ENCODE measurements around the gene GUCY1A1.

Gene GUCY1A1

GRCh38 chr4:155676430-155676825, 9.8 kb downstream of the GUCY1A1 start:
- ATAC-seq = no peak
- TF ChIP-seq CSDC2 (CRISPR knock-in tag; IDR thresholded peaks at IDR 0.05) (no peak), ZFP3 (CRISPR knock-in tag; IDR thresholded peaks at IDR 0.05) (no peak), BACH2 (CRISPR knock-in tag; IDR thresholded peaks at IDR 0.05; ENCODE audit: borderline replicate concordance) (no peak), TOX (CRISPR knock-in tag; IDR thresholded peaks at IDR 0.05; ENCODE audit: borderline replicate concordance) (no peak), RARB (CRISPR knock-in tag; IDR thresholded peaks at IDR 0.05) (no peak), GLIS3 (CRISPR knock-in tag; IDR thresholded peaks at IDR 0.05) (no peak), ZFP30 (CRISPR knock-in tag; IDR thresholded peaks at IDR 0.05) (no peak), CSRNP3 (CRISPR knock-in tag; IDR thresholded peaks at IDR 0.05) (no peak), ZNF8 (CRISPR knock-in tag; IDR thresholded peaks at IDR 0.05) (no peak), ISL1 (CRISPR knock-in tag; IDR thresholded peaks at IDR 0.05) (no peak), ARNTL (CRISPR knock-in tag; IDR thresholded peaks at IDR 0.05; ENCODE audit: borderline replicate concordance, low read depth) (no peak), ZC3H10 (CRISPR knock-in tag; IDR thresholded peaks at IDR 0.05) (no peak), SNAI2 (CRISPR knock-in tag; IDR thresholded peaks at IDR 0.05) (no peak), ZNF70 (CRISPR knock-in tag; IDR thresholded peaks at IDR 0.05) (no peak), TCF4 (CRISPR knock-in tag; IDR thresholded peaks at IDR 0.05; ENCODE audit: borderline replicate concordance) (no peak), TSHZ2 (CRISPR knock-in tag; IDR thresholded peaks at IDR 0.05) (no peak)
- TF ChIP-seq, protein P1, sequence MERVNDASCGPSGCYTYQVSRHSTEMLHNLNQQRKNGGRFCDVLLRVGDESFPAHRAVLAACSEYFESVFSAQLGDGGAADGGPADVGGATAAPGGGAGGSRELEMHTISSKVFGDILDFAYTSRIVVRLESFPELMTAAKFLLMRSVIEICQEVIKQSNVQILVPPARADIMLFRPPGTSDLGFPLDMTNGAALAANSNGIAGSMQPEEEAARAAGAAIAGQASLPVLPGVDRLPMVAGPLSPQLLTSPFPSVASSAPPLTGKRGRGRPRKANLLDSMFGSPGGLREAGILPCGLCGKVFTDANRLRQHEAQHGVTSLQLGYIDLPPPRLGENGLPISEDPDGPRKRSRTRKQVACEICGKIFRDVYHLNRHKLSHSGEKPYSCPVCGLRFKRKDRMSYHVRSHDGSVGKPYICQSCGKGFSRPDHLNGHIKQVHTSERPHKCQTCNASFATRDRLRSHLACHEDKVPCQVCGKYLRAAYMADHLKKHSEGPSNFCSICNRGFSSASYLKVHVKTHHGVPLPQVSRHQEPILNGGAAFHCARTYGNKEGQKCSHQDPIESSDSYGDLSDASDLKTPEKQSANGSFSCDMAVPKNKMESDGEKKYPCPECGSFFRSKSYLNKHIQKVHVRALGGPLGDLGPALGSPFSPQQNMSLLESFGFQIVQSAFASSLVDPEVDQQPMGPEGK (CRISPR knock-in tag; IDR thresholded peaks at IDR 0.05; ENCODE audit: borderline replicate concordance) = no peak
- TF ChIP-seq, protein P2, sequence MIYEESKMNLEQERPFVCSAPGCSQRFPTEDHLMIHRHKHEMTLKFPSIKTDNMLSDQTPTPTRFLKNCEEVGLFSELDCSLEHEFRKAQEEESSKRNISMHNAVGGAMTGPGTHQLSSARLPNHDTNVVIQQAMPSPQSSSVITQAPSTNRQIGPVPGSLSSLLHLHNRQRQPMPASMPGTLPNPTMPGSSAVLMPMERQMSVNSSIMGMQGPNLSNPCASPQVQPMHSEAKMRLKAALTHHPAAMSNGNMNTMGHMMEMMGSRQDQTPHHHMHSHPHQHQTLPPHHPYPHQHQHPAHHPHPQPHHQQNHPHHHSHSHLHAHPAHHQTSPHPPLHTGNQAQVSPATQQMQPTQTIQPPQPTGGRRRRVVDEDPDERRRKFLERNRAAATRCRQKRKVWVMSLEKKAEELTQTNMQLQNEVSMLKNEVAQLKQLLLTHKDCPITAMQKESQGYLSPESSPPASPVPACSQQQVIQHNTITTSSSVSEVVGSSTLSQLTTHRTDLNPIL (CRISPR knock-in tag; IDR thresholded peaks at IDR 0.05; ENCODE audit: low read depth) = no peak
- TF ChIP-seq, protein P3, sequence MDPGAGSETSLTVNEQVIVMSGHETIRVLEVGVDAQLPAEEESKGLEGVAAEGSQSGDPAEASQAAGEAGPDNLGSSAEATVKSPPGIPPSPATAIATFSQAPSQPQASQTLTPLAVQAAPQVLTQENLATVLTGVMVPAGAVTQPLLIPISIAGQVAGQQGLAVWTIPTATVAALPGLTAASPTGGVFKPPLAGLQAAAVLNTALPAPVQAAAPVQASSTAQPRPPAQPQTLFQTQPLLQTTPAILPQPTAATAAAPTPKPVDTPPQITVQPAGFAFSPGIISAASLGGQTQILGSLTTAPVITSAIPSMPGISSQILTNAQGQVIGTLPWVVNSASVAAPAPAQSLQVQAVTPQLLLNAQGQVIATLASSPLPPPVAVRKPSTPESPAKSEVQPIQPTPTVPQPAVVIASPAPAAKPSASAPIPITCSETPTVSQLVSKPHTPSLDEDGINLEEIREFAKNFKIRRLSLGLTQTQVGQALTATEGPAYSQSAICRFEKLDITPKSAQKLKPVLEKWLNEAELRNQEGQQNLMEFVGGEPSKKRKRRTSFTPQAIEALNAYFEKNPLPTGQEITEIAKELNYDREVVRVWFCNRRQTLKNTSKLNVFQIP (CRISPR knock-in tag; IDR thresholded peaks at IDR 0.05; ENCODE audit: borderline replicate concordance, low read depth) = no peak

- ATAC-seq = no peak
- TF ChIP-seq ZFP3 (CRISPR knock-in tag; IDR thresholded peaks at IDR 0.05) (no peak), TOX (CRISPR knock-in tag; IDR thresholded peaks at IDR 0.05; ENCODE audit: borderline replicate concordance) (no peak), ARNTL (CRISPR knock-in tag; IDR thresholded peaks at IDR 0.05; ENCODE audit: borderline replicate concordance, low read depth) (no peak), ZC3H10 (CRISPR knock-in tag; IDR thresholded peaks at IDR 0.05) (no peak), RARB (CRISPR knock-in tag; IDR thresholded peaks at IDR 0.05) (no peak), TCF4 (CRISPR knock-in tag; IDR thresholded peaks at IDR 0.05; ENCODE audit: borderline replicate concordance) (no peak), TSHZ2 (CRISPR knock-in tag; IDR thresholded peaks at IDR 0.05) (no peak), CSDC2 (CRISPR knock-in tag; IDR thresholded peaks at IDR 0.05) (no peak), ESRRG (CRISPR knock-in tag; IDR thresholded peaks at IDR 0.05) (no peak), GLIS3 (CRISPR knock-in tag; IDR thresholded peaks at IDR 0.05) (no peak), PPARA (CRISPR knock-in tag; IDR thresholded peaks at IDR 0.05; ENCODE audit: borderline replicate concordance) (no peak), SNAI2 (CRISPR knock-in tag; IDR thresholded peaks at IDR 0.05) (no peak), ZNF70 (CRISPR knock-in tag; IDR thresholded peaks at IDR 0.05) (no peak), ISL1 (CRISPR knock-in tag; IDR thresholded peaks at IDR 0.05) (no peak), ZNF8 (CRISPR knock-in tag; IDR thresholded peaks at IDR 0.05) (no peak), BACH2 (CRISPR knock-in tag; IDR thresholded peaks at IDR 0.05; ENCODE audit: borderline replicate concordance) (no peak)
- TF ChIP-seq, protein P3 (CRISPR knock-in tag; IDR thresholded peaks at IDR 0.05; ENCODE audit: borderline replicate concordance, low read depth) = no peak
- TF ChIP-seq, protein P2 (CRISPR knock-in tag; IDR thresholded peaks at IDR 0.05; ENCODE audit: low read depth) = no peak
Observed at GRCh38 chr4:155678011-155678410, 11.4 kb downstream of the GUCY1A1 start.

All from SK-N-SH treated with all-trans-retinoic acid at 6 μM for 48 hours (cell line).